OCI-M2 (cell line): ENCODE data around the gene POLR1D.

Experiments
- DNase-seq: peaks from one replicate; lab custom pipeline; 2025; ENCODE audit not compliant: unreplicated experiment; lab: John Stamatoyannopoulos, UW

POLR1D gene

GRCh38 chr13:27638001-27638400 is 16.3 kb downstream of the POLR1D start:
- no peak for DNase-seq

DNA sequence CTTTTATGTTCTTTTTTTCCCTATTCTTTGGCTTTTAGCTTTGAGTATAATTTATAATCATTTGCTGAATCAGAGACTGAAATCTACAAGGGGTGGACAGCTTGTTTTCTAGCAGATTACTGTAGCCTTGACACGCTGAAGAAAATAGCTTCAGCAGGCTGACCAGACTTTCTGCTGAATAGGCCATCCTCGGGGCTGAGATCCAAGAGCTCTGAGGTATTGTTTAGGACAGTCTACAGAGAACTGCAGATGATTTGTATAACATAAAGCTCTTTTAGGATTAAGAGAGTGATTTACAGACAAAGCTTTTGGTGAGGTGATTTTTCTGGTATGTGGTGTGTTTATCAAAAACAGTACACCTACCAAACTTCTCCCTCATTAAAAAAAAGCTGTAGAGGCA is 16.8 kb downstream of the POLR1D start:
- no peak for DNase-seq

DNA sequence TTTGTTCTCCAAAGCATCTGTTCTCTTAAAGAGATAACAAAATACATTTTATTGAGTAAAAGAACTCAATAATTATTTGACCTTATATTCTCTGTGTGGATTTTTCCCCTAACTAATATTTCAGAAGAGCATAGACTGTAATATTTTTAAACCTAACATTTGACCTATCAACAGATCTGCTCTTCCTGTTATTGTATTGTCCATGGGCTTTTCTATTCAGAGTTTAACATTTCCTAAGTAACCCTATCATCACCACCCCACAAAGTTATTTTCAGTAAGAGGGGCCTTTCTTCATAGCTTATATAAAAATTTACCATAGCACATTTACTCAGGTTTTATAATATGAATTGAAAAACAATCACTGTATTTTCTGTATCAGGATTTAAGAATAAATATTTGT is 17.5 kb downstream of the POLR1D start:
- DNase-seq, result no peak

- no peak for DNase-seq
Observed at GRCh38 chr13:27641711-27642502, 20.2 kb downstream of the POLR1D start.

DNA sequence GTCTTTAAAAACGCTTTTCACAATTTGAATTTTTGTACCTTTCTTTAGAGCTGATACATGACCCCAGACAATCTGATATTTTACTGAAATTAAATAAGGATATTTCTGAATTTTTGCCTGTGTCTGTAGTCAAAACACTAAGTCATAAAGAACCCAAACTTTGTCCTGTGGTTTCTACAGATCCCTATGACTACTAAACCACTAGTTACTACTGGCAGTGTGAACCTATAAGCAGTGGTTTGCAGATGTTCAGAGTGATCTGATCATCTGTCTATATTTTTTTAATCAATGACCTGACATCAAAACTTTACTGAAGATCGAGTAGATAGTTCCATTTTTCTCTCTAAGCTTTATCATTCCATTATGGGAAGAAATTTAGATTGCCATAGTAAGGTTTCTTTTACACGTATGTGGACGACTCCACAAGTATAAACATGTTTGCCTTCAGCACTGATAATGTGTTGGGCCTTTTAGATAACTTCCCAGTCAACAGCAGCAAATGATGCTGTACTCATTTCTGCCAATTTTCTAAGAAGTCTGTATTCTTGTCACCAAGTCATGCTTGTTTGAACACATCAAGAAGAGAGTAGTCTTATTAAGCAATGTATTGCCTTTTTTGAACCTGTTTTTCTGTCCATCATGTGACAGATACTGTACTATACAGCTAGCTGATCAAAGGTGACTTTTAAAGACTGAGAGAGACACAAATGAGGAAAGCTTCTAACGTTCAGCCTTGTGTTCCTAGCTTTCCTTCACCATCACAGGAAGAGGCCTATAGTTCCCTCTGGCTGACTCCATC is 21.8 kb downstream of the POLR1D start:
- no peak for DNase-seq

GRCh38 chr13:27644302-27644701 is 22.6 kb downstream of the POLR1D start:
- DNase-seq, result no peak

GRCh38 chr13:27650312-27650711 is 28.6 kb downstream of the POLR1D start:
- no peak for DNase-seq

- DNase-seq, result no peak
Observed at GRCh38 chr13:27654059-27654458, 32.4 kb downstream of the POLR1D start.

- no peak for DNase-seq
Observed at GRCh38 chr13:27654816-27655215, 33.1 kb downstream of the POLR1D start.

- DNase-seq, result no peak
Observed at GRCh38 chr13:27657724-27658123, 36.0 kb downstream of the POLR1D start.

DNA sequence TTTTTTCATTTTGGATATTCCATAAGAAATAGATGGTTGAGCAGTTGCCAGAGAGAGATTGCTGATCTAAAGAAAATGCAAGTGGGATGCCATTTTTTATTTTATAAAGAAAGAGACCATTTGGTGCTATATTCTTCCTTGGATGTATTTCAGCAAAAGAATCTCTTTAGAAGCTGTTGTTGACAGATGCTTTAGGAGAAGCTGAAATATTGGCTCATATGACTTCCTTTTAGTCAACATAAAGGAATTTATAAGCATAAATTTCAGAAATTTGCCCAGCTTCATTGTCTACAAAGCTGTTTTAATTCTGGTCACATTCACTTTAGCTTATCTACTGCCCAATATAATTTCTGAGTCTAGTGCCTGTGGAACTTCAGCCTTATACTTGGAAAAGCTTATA is 36.9 kb downstream of the POLR1D start:
- DNase-seq, result no peak

DNA sequence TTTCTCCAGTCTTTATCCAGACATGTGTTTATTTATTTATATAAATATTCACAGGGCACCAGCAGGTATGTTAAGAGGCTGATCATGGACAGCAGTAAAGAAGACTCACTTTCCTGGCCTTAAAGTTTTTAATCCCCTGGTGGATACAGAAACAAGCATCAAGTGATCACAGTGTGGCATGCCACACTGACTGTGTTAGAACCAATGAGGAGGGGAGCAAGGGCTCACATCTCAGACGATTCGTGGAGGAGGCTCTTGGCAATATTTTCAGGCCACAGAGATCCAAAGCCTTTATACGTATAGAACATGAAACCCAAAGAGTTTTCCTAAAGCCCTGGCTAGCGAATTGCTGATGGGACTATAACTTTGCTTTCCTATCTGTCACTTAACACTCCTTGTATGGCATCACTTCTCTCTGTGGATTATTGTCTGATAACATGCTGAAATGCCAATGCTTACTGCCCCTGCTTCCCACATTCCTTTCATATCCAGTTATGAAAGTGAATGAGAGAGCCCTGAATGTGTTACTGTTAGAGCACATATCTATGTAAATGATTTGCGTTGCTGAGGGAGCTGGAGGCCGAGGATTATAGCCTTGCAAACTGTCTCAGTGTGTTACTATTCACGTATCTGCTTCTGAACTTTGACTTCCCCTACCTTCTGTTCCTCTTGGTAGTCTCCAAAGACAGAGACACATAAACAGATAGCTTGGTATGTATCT is 37.6 kb downstream of the POLR1D start:
- no peak for DNase-seq

DNA sequence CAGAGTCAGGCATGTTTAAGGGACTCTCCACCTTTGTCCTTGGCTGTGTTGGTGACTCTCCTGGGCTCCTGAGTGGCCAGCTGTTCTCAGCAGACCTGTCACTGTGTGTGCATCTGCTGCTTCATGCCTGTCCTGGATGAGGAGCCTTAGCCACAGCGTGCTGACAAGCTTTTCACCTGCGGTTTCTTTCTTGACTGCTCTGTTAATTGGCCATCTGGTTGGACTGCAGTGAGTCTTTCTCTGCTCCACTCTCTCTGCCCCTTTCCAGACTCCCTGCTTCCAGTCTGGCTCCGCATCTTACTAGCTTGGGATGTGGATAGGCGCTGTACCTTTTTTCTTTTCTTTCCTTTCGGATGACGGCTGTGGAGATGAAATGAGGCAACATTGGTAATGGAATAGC is 38.8 kb downstream of the POLR1D start:
- DNase-seq, result no peak

GRCh38 chr13:27661017-27661416 is 39.3 kb downstream of the POLR1D start:
- no peak for DNase-seq

- no peak for DNase-seq
Observed at GRCh38 chr13:27662738-27663470, 41.2 kb downstream of the POLR1D start.

GRCh38 chr13:27663947-27664346 is 42.3 kb downstream of the POLR1D start:
- no peak for DNase-seq

DNA sequence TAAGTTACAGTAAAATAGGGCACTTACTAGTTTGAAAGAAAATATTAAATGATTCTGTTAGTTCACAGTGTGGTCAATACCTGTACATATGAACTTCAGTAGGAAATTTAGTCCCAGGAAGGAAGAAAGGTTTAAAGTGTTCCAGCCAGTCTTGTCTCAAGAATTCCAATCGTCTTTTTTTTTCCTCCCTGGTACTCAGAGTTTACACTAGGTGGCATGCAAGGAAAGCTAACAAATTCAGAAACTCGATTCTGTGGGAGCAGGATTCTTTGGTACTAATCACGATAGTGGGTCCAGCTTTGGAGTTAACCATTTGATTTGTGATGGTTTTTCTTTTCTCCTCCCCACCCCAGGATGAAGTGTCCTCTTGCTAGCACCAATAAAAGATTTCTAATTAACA is 43.6 kb downstream of the POLR1D start:
- DNase-seq, result no peak

- no peak for DNase-seq
Observed at GRCh38 chr13:27665761-27666160, 44.1 kb downstream of the POLR1D start.

GRCh38 chr13:27666951-27667350 is 45.3 kb downstream of the POLR1D start:
- no peak for DNase-seq

GRCh38 chr13:27667946-27668345 is 46.3 kb downstream of the POLR1D start:
- DNase-seq, result peak; percentile 27

- no peak for DNase-seq
Observed at GRCh38 chr13:27670861-27671260, 49.2 kb downstream of the POLR1D start.
